A172 (cell line): ENCODE data around the gene STAT4. TPM values are rescaled to one million over a fixed set of nuclear protein-coding genes. Genes with fewer than 3 reads are reported as not detected.

ENCODE experiments used
- DNase-seq: peaks from one replicate; pipeline ENCODE4 v3.0.0-alpha.2; 2015; ENCODE audit warnings: low spot score
- total RNA-seq: library from RNA; depleted of rRNA; stranded (reverse); fragments of >200 nt; shearing (Covaris generic); gene quantifications from 2 replicates; pipeline ENCODE4 v1.2.3, GENCODE V29; 2014

Gene STAT4
- total RNA-seq, 1 experiment from 2014 or later = 0.93 TPM

DNA sequence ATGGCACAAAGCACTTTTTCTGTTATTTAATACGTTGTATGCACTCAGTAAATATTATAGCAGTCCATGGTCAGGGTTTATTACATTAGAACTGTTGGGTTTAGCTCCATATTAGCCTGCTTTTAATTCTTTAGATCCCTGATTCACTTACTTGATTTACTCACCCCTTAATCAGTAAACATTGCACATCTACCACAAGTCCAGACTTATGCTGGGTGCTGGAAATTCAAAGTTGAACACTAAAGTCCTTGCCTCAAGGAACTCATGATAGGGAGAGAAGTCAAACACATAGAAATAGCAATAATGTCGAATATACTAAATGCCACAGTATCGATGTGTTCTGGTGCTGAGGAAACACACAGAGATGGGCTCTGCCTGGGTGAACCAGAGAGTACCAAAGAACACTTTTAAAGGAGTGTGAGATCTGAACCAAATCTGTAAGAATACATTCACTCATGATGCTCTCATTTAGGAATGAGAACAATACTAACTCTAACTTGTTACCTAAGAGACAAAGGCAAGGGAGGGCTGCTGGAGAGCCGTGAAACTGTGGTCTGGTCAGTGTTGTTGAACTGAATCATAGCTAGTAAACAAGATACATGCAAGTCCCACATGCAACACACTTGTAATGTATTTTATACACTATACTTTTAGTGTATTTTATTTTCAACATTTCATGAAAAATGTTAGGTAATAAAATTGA, 4.9 kb downstream of the STAT4 start:
- no peak for DNase-seq

DNA sequence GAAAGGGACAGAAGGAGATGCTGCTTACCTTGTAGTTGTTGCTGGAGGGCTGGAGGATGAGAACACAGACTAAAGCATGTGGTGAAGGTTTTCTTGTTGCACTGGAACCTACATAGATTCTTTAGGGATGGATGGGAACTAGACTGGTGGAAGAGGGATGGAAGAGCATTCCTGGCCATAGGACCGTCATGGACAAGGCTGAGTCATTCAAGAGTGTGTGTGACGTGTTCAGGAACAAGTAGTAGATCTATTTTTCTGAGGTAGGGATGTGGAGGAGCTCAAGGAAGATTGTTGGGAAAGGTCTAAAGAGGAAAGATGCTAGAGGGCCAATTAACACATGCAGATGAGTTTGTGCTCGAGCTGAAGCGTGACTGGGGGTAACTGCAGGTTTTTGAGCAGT, 6.6 kb downstream of the STAT4 start:
- DNase-seq = no peak

DNA sequence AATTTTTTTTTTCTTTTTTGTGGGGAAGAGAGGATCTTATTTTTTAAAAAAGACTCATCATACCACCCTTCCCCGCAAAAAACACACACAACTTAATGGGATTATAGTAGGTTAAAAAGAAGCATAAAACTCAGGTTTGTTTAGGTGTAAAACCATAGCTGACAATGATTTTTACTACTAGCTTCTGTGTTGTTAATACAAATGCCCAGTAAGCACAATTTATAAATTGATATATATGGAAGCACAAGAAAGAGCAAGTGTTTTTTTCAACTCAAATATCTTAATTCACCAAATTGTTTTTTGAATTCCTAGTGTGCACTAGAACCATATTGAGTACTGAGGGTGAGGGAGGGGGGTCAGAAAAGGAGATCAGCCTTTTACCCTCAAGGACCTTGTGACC, 7.0 kb downstream of the STAT4 start:
- no peak for DNase-seq

DNA sequence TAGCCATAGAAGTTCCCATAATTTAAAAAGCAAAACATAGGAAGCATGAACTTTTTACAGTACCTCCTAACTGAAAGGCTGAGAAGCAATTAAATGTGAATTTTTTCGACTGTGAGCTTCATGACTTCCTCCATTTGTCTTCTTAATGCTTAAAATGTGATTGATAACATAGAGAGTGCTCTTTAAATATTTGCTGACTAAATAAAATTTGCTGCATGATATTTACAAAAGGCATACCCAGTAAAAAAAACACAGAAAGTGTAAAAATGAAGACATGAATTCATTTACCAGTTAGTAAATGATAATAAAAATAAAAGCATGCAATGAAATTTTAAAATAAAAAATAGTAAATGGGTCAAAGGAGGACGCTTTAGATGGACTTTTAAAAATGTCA, 21.9 kb downstream of the STAT4 start:
- DNase-seq = no peak

DNA sequence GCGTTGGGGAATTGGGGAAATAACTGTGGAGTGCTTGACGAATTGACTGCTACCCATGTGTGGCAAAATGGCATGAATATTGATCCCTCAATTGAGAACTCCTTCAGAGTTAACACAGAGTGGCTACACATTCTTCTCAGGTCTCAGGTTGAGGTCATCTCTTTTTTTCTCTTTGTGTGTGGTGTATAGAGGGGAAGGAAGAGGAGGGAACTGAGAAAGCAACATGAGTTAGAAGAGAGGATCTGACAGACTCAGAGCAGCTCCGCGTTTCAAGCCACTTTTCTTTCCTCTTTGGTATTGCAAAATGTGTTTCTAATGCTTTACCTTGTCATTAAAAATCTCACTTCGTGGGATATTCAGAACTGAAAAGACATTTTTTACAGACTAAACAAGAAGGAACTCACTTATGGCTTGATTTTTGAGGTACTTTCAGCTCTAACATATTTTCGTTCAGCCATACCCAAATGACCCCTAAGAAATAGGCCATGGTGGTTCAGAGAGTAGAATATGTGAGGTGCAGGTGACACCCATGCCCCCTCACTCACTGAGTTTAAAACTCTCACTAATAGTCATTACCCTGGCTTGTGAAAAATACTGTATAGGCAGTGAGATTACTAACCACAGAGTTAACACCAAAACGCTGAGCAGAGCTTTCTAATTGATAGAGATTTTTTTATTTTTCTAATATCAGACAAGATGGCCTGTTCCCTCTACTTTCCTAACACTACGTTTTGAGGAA, 22.5 kb downstream of the STAT4 start:
- DNase-seq = no peak

DNA sequence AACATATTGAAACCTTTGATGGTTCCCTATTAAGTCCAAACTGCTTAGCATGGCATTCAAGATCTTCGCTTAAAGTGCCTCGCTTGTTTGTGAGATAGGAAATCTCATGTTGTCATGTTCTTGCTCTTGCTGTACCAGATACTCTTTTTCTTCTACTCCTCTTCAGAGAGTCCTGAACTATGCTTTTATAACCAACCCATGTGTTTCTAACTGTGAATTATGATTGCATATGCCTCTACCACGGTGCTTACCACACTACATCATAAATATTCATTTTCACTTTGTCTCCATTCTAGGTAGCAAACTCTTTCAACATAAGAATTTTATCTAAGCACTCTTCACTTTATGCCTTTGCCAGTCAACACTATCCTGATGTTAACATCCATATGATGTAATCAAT, 23.6 kb downstream of the STAT4 start:
- no peak for DNase-seq

DNA sequence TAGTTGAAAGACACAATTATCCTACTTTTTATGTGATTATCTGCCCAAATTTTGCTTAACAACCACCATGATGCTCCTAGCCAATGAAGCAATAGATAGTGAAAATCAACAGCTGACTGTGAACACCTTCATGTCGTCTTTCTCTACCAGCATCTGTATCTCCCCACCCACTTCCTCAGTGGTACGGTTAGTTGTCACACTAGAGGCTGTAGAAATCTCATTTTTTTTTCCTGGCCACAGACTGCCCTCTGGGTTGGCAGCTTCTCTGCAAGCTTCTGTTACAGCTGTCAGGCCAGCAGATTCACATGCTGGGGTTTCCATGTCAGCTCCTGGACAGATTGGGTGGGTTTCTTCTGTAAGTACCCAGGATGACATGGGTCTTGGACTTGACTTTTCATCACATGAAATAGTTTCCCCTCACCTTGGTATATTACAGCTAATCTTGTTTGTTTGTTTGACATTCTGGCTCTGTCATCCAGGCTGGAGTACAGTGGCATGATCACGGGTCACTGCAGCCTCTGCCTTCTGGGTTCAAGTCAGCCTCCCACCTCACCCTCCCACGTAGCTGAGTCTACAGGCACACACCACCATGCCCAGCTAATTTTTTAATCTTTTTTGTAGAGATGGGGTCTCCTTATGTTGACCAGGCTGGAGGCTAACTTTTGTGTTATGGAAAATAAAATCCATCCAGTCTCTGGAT, 24.3 kb downstream of the STAT4 start:
- no peak for DNase-seq

DNA sequence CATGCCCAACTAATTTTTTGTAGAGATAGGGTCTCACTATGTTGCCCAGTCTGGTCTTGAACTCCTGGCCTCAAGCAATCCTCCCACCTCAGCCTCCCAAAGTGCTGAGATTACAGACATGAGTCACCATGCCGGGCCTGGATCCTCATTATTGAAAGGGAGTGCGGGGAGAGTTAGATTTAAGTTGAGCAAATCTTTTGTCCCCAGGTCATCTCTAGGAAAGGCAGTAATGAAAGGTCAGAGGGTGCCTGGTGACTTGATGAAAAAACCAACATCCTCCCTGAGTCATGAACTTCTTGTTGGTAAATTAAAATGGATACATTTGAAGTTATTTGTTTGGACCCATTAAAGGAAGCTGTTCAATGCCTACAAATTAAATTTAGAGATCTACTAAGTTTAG, 25.1 kb downstream of the STAT4 start:
- DNase-seq = no peak

DNA sequence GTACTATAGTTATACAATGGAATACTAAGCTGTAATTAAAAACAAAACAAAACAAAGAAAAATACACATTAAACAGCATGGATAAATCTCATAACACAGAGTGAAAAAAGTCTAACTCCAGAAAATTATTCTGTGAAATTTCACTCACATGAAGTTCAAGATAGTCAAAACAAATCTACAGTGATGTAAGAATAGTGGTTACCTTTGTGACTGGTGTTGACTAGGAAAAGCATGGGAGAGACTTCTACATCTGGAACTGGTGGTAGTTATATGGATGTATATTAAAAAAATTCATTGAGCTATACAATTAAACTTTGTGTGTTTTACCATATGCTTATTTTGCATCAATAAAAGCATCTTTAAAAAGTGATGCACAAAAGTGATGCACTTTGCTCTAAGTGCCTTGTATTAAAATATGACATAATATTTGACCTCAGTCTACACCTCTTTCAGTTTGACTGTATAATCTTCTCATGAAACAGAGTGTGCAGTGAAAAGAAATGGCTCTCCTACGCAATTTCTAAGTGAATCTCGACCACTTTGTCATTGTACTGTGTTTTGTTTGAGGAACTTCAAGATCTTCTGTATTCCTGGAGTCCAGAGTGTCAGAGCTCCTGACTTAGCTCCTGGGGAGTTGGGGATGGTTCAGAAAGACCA, 28.0 kb downstream of the STAT4 start:
- no peak for DNase-seq

DNA sequence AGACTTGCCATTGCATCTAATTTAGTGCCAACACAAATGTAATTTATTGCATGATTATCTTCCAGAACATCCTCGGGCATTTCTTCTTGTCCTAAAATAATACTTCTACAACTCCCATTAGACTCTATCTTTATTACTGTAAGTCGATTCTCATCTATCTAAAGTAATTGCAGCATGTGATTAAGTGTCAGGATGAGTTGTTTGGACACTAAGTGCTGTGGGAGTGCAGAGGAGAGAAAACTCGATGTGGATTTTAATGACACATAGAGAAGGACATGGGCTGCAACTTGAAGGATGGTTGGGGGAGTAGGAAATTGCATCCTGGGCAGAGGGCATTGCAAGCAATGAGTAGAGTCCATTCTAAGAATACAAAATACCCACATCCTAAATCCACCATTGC, 33.5 kb downstream of the STAT4 start:
- DNase-seq = no peak

DNA sequence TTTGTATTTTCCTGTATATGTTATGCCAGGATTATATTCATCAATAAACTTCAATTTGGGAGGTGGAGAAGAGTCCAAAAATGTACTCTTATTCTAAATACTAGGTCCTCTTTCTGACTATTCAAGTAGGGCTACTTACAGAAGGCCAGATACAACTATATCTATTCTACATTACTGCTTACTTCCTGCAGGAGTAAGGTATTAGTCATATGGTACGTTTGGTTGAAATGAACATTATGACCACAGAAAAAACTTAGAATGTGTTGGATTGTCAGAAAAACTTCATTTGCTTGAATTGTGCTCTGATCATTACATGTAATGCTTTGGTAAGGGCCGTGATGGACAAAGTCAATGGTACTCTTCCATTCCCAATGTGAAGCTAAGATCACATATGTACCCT, 35.0 kb downstream of the STAT4 start:
- peak; percentile 10 for DNase-seq

DNA sequence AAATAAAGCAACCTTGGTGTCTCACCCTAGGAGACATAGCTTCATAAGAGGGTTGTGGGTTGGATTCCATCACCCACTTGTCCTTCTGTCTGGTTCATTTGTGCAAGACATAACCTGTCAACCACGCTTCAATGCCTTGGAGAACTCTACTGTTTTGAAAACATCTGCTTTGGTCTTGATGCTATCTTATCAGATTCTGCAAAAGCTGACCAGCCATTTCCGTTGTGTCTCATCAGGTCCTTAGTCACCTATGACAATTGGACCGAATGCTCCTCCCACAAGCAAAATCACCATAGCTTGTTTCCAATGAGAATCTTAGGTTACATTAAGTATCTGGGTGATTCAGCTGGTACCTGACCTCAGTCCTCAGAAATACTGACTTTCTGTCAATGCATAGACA, 35.4 kb downstream of the STAT4 start:
- DNase-seq = peak; percentile 35

DNA sequence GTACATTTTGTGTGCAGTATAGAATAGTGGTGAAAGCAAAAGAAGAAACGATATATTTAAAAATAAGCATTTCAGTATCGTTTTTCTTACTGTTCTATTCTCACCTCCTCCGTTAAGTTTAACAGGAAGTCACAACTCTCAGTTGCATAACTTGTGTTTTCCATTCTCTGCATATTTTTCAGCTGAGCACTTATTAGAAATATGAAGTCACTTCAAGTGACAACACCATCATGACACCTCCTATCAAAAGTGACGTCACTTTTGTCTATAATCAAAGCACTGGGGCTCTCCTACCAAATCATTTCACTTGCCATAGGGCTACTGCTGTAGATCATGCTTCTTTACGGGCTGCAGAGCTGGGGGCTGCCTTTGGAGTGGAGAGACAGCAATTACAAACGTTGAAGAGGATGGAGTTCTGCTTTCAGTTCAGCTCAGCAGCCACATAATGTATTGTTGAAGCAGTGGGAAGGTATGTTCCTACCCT, 36.3 kb downstream of the STAT4 start:
- DNase-seq = peak; percentile 28

DNA sequence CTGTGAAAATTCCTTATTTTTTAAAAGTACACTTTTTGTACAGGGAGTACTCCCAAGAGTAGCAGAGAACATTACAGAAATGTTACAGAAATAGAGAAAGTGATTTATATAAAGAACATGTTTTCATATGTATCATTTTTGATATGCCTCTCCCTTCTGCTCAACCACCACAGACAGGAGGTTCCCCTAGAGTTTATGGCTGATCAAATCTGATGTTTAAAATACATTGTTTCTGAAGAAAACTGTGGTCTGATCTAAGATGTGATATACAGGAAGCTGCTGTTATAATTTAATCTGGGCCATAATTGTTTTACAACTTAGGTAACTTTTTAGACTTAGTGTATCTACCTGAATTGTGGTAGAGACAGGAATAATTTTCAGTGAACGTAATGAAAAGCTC, 37.0 kb downstream of the STAT4 start:
- DNase-seq = no peak

DNA sequence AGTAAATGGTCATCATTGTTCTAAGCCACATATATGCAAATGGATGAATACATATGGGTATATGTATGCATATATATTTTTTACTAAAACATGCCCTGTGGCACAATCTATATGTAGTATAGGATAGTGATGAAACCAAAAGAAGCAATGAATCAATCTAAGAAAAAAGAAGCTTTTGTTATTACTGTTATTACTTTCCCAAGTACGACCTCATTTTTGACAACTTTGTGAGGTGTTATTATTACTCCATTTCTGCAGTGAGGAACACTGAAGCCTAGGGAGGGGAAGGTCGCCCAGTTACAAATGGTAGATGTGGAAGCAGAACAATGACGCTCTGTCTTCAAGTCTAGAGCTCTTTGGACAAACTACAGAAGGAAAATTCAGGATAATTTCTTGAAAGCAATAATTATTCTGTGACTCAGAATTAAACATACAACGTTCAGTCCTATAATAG, 38.3 kb downstream of the STAT4 start:
- DNase-seq = no peak

DNA sequence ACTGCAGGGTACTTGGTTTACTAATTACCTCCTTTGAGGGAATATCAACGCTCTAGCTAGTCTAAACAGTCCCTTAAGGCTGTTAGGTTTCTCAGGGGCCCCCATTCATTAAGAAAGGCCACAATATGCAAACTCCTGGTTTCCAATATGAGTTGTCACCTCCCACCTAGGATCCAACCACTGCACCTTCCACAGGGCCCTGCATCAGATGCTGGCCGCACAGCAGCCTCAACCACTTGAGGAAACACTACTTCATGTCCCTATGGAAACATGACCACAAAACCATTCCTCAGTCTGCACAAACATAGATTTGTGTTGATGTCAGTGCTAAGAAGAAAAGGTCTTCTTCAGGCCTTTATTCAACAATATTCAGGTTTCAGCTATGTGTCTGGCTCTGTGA, 40.9 kb downstream of the STAT4 start:
- DNase-seq = no peak

DNA sequence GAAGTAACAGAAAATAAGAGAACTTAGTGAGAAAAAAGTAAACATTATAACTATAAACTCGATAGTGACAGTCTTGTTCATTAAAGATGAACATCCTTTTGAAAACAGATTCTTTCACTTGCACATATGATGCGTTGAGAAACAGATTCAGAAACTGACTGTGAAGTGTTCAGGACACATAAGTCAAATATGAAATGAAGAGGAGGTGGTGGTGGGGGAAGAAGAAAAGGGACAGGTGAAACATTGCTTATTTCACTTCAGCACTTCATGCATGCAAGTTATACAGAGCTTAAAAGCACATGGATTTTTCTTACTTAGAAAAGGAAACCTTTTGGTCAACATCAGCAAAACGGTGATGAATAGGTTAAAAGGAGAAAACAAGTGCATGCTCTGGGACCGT, 42.5 kb downstream of the STAT4 start:
- DNase-seq = no peak

DNA sequence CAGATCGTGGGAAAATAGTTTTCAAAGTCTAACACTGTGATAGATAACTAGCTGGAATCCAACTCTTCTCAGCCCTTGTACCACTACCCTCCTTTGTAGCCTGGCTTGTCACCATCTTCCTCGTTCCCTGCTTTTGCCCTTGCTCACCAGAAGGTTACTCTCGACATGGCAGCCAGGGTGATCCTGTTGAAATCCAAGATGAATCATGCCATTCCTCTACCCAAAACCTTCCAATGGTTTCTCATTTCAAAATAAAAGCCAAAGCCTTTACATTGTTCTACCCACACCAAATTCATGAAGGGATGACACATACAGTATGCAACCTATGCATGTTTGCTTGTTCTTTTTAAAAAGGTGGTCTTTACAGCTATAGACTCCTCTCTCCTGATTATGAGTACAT, 45.7 kb downstream of the STAT4 start:
- peak; percentile 19 for DNase-seq

DNA sequence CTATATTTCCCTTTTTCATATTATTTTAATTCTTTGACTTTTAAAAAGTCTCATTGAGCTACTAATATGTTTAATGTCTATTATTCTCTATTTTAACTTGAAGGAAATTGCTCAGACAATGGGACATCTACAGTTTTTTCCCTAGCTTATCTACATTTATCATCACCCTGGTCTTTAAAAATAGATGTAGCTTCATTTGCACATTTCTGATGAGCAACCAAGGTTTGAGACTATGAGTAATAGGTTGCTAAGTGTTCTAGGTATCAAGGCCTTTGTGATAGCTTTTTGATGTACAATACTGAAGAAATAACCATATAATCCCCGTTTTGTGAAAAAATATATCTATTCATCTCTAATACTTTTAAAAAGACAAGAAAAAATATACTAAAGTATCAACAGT, 47.0 kb downstream of the STAT4 start:
- DNase-seq = no peak

DNA sequence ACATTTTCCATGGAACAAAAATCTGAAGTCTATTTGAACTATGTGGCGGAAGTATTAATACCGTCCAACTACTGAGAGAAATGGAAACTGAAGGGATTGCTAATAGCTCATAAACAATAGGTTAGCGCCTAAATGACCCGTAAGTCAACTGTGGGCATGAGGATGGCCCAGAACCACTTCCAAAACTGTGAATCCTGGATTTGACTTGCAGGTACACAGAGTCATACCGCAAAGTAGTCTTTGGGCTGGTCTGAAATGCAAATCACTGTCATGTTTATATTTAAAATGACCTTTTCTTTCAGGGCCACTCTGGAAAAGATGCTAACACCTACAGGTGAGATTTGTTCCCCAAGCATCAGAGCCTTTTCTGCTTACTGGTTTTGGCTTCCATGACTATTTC, 50.6 kb downstream of the STAT4 start:
- no peak for DNase-seq

DNA sequence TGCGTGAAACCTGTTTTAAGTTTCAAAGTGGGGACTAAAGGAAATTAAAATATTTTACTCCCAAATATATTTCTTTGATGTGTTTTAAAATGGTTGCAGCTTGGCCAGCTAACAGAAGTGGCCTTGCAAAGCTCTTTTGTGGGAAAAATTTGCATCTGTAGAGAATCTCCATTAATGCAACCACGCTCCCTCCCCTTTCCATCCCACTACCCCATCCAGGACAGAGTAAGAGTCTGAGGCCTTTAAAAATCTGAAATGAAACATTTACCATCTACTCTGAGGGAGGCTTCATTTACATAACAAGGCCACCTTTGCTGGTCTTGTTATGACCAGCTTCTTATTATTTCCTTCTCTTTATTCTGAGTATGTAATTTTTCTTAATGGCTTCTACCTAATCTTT, 63.5 kb downstream of the STAT4 start:
- no peak for DNase-seq

DNA sequence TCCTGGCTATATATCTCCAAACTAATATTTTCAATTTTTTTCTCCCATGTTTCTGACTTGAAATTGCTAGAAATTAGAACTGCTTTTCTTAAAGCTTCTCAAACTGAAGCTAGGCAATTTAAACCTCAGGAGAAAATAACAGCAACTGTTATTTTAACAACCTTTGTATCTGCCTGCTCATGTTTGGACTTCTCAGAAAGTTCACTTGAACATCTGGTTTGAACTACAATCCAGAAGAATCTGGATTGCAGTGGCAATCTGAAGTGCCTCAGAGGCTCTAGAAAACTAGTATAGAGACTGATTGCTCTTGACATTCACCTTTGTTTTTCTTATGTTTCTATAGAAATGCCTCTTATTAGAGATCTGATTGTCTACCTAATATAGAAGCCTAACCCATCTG, 64.1 kb downstream of the STAT4 start:
- DNase-seq = no peak
